ENCODE data around the gene S100P.
"Not testable (repeated sequence)": the region's sequence is repeated elsewhere in the genome, so short reads cannot be mapped to it uniquely, and the experiment has no call there.

The S100P gene
- total RNA-seq: 0.24 to 0.80 (median 0.65) reads per million in 4 donors

DNA sequence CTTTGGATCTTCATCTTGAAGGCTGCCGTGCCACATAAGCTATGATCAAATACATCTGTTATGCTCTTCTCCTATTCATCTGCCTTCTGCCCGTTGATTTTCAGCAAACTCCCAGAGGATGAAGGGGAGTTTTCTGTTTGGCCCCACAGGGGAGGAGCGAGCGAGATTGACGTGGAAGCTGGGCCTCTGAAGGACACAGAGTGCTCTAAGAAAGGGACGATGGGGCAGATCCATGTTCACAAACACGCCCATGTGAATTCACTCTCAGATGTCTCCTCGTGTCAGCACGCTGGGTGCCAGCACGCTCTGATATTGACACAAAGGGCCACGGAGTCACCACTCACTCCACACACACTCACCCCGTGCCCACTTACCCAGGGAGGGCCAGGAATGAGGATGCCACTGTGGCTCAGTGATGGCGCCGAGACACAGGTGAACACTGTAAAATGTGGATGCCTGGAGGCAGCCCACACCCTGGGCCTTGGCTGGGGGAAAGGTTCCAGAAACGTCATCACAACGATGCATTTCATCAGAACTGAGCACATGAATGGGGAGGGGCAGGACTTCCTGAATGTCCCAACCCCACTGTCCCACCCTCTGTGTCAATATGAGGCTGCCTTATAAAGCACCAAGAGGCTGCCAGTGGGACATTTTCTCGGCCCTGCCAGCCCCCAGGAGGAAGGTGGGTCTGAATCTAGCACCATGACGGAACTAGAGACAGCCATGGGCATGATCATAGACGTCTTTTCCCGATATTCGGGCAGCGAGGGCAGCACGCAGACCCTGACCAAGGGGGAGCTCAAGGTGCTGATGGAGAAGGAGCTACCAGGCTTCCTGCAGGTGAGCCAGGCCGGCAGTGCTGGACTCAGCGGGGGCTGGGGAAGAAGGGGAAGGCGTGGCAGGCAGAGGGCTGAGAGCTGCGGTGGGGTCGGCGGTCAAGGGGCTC lies at the start of gene S100P:
Gene S100P (plus strand): TSS at position 648 of the 946 bp plus-strand sequence. CDS start 55 bp downstream, at position 703.
- peak in 1 of 5 donors; percentile 60 for DNase-seq

DNA sequence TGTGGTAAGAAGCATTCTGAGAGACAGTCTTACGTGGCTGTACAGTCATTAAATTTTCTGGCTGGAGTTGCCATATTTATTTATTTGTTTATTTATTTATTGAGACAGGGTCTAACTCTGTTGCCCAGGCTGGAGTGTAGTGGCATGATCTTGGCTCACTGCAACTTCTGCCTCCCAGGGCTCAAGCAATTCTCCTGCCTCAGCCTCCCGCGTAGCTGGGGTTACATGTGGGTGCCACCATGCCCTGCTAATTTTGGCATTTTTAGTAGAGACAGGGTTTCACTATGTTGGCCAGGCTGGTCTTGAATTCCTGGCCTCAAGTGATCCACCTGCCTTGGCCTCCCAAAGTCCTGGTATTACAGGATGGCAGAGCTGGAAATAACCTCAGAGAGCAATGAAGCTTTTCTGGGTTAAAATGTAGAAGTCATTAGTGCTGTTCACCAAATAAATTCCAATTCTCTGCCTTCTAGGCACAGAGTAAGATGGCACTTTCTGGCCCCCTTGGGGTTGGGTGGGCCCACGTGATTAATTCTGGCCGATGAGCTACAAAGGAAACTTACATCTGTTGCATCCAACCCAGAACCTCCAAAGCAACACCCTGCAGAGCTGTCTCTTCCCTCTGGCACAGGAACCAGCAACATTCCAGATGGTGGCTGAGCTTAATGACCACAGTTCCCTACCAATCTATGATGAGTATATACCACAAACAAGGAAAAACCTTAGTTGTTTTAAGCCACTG lies 48.7 kb upstream of the S100P start:
- no peak for DNase-seq

DNA sequence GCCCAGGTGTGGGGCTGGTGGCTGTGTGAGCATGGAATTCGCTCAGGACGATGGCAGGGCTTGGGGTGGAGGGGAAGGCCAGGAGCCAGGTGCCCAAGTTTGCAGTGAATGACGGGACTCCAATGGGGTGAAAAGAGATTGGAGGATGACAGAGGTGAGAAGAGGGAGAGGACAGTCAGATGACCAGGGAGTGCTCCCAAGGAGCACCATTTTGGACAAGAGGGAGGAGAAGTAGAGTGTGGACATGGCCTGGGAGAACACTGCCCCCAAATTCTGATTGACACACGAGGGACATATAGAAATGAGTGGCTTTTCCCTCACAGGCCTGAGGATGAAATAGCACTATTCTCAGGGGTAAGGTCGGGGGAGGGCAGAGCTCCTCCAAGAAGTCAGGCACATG lies 46.5 kb upstream of the S100P start:
- DNase-seq: no peak

DNA sequence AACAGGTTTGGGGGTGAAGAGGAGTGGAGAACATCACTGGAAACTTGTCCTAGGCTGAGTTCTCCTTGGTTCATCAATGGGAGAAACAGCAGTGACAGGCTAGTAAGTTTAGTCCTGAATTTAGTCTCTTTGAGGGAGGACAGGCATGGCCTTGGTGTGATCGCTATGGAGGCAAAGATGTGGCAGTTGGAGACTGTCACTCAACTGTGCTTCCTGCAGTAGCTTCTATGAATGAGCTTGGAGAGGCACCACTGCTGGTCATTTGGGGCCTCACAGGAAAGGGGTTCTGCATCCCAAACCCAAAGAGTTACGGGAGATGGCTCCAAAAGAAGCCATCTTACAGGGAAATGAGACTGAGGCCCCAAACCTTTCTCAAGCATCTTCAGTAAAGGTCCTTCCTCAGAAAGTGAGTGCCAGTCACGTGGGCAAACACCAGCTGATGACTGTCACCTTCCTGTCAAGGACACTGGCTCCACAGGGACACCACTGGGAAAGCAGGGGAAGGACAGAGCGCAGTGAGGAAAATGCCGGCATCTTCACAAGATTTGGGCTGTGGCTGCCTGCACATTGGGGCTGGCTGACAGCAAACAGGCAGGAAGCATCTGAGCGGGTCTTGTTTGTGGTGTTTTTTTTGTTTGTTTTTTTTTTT lies 46.0 kb upstream of the S100P start:
- DNase-seq: no peak

DNA sequence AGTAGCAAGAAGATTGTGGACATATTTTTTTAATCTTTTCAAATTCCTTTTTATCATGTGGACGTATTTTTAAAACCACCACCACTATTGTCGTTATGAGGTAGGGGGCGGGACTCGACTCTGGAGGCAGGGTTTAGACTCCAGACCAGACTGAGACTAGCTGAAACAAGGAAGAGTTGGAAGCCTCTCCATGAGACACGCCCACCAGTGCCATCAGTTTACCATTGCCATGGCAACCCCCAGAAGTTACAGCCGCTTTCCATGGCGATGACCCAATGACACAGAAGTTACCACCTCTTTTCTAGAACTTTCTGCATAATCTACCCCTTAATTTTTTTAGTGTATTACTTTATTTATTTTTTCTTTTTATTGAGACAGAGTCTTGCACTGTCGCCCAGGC lies 44.5 kb upstream of the S100P start:
- DNase-seq: no peak

DNA sequence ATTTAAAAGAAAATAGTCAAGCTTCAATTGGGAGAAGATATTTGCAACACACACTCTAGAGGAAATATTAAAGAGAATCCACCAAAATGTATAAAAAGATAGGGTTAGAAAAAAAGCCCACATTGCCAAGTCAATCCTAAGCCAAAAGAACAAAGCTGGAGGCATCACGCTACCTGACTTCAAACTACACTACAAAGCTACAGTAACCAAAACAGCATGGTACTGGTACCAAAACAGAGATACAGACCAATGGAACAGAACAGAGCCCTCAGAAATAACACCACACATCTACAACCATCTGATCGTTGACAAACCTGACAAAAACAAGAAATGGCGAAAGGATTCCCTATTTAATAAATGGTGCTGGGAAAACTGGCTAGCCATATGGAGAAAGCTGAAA lies 39.5 kb upstream of the S100P start:
- not testable (repeated sequence) for DNase-seq

DNA sequence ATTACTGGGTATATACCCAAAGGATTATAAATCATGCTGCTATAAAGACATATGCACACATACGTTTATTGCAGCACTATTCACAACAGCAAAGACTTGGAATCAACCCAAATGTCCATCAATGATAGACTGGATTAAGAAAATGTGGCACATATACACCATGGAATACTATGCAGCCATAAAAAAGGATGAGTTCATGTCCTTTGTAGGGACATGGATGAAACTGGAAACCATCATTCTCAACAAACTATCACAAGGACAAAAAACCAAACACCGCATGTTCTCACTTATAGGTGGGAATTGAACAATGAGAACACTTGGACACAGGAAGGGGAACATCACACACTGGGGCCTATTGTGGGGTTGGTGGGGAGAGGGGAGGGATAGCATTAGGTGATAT lies 38.4 kb upstream of the S100P start:
- not testable (repeated sequence) for DNase-seq

DNA sequence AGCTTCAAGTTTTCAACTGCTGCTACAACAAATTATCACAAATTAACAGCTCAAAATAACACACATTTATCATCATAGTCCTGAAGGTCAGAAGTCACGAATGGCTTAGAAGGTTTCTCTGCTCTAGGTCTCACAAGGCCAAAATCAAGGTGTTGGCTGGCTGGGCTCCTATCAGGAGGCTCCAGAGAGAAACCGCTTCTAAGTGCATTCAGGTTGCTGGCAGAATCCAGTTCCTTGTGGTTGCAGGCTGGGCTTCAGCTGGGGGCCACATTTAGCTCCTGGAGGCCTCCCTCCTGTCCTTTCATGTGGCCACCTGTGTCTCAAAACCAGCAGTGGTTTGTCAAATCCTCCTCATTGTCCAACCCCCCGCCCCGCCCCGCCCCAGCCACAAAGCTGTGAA lies 37.8 kb upstream of the S100P start:
- DNase-seq: no peak

DNA sequence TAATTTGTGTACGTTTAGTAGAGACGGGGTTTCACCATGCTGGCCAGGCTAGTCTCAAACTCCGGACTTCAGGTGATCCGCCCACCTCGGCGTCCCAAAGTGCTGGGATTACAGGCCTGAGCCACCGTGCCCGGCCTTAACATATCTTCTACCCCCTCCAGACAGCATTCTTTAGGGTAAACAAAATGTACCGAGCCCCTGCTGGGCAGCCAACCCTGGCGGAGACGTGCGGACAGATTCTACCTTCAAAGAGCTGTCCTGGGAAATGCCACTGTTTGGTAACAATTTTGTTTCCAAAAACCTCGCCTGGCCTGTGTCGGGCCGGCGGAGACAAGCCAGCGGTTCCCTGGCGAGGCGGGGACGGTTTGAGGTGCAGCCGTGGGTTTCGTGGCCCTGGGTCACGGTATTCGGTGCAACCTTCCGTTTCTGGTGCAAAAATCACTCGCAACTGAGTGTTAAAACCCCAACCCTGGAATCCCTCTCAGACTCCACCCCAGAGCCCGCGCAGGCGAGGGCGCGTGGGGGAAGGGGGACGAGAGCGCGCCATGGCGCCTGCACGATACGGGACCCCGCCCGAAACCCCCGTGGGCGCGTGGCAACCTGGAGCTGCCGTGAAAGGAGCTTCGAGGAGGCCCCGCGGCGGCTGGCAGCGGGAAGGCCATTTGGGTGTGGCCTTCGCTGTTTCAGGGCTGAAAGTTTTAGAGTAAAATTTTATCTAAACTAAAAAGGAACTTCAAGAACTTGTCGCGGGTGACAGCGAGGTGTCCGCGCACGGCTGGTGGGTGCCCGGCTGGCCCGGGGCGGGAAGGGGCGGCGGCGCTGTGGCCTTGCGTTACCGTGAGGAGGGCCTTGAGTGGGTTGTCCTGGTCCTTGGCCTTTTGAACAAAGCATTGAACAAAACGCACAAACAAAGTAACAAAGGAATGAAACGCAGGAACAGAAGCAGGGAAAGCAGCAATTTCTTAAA lies 36.2 kb upstream of the S100P start:
- no peak for DNase-seq

DNA sequence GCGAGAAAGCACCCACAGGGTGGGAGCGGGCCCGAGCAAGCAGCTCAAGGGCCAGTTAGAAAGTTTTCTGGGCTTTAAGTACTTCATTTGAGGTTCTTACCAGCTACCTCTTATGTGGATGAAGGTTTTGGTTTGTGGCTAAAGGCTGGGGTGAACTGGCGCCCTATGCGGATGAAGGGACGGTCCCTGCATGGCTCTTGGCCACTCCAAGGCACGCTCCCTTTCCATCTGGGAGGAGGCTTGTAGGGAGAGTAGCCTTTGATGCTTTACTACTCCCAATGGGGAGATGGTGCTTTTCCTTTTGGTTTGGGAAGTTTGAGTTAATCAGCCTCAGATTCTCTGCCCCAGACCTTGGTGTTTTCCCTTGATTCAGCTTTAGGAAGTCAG lies 35.5 kb upstream of the S100P start:
- no peak for DNase-seq

DNA sequence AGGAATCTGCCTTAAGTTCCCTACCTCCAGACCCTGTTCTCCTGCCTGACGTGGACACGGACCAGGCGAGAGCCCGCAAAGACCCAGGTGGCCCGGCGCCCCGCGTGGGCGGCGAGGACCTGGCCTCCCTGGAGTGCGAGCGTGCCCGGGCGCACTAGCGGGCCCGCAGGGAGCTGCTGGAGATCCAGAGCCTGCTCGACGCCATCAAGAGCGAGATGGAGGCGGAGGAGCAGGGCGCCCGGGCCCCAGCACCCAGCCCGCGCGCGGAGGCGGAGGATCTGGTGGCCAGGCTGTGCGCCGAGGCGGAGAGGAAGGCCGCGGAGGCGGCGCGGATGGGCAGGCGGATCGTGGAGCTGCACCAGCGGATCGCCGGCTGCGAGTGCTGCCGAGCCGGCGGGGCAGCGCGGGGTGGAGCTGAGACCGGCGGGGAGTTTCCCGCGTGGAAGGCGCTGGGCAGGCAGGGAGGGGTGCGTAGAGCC lies 35.0 kb upstream of the S100P start:
- peak; percentile 15 to 51 (median 44) for DNase-seq

DNA sequence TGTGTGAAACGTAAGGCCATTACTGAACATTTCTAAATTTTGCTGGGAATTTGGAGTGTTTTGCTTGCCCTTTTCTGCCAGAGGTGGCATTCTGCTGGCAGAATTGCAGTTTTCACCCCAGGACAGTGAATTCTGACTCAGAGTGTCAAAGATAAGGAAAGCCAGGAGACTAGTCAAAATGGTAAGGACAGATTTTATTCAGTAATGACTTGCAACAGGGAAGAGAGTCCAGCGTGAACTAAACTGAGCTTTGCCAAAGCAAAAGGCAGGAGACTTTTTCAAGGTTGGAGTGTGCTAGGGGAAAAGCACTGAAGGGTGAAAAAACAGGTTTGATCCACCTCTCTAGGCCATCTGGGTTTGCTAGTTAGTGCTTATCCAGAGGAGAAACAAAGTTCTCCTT lies 33.8 kb upstream of the S100P start:
- DNase-seq: no peak

DNA sequence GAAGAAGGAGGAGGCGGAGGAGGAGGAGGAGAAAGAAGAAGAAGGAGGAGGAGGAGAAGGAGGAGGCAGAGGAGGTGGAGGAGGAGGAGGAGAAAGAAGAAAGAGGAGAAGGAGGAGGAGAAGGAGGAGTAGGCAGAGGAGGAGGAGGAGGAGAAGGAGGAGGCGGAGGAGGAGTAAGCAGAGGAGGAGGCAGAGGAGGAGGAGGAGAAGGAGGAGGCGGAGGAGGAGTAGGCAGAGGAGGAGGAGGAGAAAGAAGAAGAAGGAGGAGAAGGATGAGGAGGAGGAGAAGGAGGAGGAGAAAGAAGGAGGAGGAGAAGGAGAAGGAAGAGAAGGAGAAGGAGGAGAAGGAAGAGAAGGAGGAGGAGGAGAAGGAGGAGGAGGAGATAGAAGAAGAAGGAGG lies 33.2 kb upstream of the S100P start:
- DNase-seq: no peak

DNA sequence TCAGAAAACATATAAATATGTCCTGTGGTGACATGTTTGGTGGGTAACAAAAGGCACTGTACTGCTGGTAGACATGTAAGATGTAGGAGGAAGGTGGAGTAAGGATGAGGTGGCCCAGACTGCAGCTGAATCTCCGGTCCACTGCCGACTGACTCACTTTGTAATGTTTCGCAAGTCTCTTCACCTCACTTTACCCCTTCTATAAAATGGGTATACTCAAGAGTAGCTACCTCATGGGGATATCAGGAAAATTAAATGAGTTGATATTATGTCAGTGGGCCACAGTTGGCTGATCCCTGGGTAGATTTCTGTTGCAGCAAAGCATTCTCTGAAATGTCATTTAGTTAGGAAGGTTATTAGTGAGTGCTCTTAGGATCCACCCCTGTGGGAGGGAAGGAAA lies 31.1 kb upstream of the S100P start:
- no peak for DNase-seq

DNA sequence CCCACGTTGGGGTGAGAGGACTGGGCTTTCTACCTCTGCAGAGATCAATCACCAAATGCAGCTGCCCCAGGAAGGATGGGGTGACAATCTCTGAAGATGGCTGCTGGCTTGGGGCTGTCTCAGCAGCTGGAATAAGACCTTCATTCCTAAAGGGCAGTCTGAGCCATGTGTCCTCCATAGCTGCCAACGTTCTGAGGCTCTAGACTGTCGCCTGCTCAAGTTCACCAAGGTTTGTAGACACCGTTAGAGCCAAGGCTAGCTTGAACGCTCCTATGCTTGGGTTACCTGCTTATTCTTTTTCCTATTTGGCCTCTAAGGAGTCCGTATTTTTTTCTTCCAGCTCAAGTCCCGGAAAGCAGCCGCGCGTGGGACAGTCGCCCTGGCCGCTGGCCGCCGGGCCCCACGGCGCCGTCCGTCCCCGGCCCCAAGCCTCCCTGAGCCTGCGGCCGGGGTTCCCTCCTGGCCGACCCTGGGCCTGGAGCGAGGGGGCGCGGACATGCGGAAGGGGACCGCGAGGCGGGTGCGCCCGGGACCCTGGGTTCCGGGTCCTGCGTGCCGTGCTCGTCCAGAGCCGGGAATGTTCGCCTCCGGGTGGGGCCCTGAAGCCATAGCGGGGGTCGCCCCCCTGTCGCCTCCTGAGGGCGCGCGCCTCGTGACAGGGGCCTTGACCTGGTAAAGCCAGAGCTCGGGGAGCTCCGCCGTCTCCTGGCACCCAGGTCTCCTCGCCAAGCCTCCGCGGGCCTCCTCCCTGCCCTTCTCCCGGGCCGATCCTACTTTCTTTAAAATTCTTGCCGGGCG lies 29.9 kb upstream of the S100P start:
- DNase-seq: no peak

DNA sequence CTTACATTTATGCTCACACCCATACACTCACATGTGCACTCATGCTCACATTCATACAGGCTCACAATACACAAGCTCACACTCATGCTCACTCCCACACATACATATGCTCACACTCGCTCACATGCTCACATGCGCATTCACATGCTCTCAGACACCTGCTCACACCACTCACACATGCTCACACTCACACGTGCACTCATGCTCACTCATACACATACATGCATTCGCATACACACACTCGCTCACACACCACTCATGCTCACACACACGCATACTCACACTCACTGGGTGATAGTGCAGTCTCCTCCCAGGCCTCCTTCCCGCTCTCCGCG lies 28.4 kb upstream of the S100P start:
- no peak for DNase-seq

DNA sequence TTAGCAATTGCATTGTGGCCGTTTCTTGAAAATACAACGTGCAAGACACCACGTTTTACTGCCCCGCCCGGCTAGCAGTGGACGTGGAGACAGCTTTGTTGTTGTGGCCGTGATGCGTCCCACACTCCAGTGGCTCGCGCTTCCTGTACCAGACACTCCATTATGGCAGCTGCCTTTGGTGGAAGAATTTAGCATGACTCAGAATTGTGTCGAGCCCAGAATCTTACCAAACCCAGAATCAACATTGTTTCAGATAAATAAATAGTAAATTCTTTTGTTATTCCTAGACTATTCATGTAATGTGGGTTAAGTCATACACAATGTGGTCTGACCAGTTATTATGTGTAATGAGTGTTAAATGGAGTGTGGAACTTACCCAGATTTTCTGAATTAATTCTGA lies 25.3 kb upstream of the S100P start:
- no peak for DNase-seq

DNA sequence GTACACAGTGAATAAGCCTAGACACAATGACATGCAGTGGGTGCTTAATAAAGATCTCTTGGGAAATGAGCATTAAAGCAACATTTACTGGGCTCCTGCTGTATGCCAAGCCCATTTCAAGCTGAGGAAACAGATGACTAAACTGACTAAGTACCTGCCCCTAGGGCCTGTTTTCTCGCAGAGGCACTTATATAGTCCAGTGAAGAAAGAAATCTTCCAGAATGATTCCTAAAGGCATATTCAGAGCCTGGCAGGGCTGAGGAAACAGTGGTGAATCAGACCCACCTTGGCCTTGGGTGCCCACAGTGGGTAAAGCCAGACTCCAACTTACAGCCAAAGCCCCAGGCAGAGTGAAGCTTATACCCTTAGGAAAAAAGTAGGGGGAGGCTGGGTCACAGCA lies 22.0 kb upstream of the S100P start:
- DNase-seq: no peak

DNA sequence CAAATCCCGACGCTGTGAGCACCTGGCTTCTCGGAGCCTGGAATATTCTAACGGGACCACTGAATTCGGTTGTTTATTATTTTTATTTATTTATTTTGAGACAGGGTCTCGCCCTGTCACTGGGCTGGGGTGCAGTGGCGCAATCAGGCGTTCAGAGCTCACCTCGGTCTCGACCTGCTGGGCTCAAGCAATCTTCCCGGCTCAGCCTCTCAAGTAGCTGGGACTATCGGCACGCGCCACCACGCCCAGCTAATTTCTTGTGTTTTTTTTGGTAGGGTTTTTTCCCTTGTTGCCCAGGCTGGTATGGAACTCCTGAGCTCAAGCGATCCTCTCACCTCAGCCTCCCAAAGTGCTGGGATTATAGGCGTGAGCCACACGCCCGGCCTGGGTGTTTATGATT lies 21.5 kb upstream of the S100P start:
- DNase-seq: no peak

DNA sequence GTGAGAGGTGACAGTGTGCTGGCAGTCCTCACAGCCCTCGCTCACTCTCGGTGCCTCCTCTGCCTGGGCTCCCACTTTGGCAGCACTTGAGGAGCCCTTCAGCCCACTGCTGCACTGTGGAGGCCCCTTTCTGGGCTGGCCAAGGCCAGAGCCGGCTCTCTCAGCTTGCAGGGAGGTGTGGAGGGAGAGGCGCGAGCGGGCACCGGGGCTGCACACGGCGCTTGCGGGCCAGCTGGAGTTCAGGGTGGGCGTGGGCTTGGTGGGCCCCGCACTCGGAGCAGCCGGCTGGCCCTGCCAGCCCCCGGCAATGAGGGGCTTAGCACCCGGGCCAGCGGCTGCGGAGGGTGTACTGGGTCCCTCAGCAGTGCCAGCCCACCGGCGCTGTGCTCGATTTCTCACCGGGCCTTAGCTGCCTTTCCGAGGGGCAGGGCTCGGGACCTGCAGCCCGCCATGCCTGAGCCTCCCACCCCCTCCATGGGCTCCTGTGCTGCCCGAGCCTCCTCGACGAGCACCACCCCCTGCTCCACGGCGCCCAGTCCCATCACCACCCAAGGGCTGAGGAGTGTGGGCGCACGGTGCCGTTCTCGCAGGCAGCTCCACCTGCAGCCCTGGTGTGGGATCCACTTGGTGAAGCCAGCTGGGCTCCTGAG lies 21.0 kb upstream of the S100P start:
- not testable (repeated sequence) for DNase-seq

DNA sequence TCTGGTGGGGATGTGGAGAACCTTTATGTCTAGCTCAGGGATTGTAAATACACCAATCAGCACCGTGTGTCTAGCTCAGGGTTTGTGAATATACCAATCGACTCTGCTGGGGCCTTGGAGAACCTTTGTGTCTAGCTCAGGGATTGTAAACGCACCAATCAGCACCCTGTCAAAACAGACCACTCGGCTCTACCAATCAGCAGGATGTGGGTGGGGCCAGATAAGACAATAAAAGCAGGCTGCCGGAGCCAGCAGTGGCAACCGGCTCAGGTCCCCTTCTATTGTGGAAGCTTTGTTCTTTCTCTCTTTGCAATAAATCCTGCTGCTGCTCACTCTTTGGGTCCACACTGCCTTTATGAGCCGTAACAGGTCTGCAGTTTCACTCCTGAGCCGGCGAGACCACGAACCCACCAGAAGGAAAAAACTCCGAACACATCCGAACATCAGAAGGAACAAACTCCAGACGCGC lies 20.5 kb upstream of the S100P start:
- peak in 2 of 5 donors; percentile 41 to 48 for DNase-seq

Measured in T-helper 1 cell (primary cell).